Measurements from ENCODE around the gene OLFML2A. TPM values are rescaled to one million over a fixed set of nuclear protein-coding genes. Genes with fewer than 3 reads are reported as not detected.
A peak's percentile ranks its signal among the peaks of the same experiment; 100 is the strongest.

OLFML2A gene
- total RNA-seq, 4 donors from 2014 or later = 44.7 to 328 (median 169) TPM

DNA sequence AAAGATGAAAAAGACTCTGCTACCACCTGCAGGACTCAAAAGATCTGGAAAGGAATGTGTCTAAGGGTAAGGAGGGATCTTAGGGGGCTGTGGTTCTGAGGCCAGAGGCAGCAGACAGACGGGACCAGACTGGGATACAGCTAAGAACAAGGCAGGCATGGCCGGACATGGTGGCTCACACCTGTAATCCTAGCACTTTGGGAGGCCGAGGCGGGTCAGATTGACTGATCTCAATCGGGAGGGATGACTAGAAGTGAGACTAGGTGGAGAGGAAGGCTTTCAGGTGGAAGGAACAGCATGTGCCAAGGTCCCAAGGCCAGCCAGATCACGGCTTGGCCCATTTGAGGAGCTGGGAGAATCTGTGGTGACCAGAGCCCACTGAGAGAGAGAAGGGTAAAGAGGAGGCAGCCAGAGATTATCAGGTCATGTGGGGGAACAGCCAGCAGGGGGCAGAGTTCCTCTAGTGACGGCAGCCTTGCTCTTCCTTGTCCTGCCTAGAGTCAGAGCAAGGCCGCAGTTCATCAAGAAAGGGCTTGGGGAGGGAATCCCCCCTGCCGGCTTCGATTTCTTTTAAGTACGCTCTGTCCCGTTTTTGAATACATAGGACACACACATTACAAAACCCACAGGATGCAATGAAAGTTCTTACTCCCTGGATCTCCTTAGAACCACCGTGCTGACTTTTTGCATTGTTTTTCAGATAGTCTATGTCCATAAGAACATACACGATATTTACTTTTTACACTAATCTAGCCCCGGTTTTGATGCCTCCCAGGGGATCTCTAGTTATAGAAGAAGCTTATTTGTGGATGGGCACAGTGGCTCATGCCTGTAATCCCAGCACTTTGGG is 2.6 kb upstream of the OLFML2A start:
- TF ChIP-seq EP300 (IDR thresholded peaks at IDR 0.05) = peak in 1 of 2 donors; percentile 39
- TF ChIP-seq POLR2A (IDR thresholded peaks at IDR 0.05) = no peak
- TF ChIP-seq, protein P1, sequence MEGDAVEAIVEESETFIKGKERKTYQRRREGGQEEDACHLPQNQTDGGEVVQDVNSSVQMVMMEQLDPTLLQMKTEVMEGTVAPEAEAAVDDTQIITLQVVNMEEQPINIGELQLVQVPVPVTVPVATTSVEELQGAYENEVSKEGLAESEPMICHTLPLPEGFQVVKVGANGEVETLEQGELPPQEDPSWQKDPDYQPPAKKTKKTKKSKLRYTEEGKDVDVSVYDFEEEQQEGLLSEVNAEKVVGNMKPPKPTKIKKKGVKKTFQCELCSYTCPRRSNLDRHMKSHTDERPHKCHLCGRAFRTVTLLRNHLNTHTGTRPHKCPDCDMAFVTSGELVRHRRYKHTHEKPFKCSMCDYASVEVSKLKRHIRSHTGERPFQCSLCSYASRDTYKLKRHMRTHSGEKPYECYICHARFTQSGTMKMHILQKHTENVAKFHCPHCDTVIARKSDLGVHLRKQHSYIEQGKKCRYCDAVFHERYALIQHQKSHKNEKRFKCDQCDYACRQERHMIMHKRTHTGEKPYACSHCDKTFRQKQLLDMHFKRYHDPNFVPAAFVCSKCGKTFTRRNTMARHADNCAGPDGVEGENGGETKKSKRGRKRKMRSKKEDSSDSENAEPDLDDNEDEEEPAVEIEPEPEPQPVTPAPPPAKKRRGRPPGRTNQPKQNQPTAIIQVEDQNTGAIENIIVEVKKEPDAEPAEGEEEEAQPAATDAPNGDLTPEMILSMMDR (IDR thresholded peaks at IDR 0.05) = peak; percentile 72 to 94 (median 81)
- Histone ChIP-seq H3K4me1 (peaks cover 0 to 69% (median 18%) of the 10 kb centered on the region in 4 donors), H3K4me3 (no peak overlapping the region), H3K9me3 (no peaks in the 10 kb centered on the region), H3K27ac (peak overlapping the region in 2 of 4 donors; percentile 56 to 58), H3K36me3 (no peaks in the 10 kb centered on the region), H3K27me3 (peaks cover 0 to 6% of the 10 kb centered on the region in 2 donors)
- peak; percentile 77 to 93 for DNase-seq (ENCODE audit: low spot score in 2 of 2)
- WGBS, 2 donors = 32 to 34% methylated on average over 15 of the region's 15 CpGs

DNA sequence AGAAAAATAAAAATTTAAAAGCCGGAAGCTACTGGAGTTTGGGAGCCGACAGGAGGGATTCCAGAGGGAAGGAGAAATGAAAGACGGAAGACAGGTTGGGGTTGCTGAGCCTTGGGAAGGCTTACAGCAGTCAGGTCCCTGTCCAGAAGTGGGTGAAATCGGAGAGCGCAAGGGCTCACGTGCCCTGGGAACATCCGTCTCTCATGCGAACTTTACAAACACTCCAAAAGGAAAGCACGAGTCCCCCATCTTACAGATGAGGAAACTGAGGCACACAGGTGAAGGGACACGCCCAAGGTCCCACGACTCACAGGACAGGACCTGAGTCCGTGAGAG is 347 bp upstream of the OLFML2A start:
- H3K27me3 ChIP-seq = no peaks in the 10 kb centered on the region
- peak overlapping the region; percentile 67 to 90 (median 83) for H3K27ac ChIP-seq
- H3K36me3 ChIP-seq = no peaks in the 10 kb centered on the region
- H3K4me1 ChIP-seq = peaks cover 5 to 74% (median 21%) of the 10 kb centered on the region in 4 donors
- WGBS, 2 donors = 6 to 13% methylated on average over 11 to 12 of the region's 12 CpGs
- H3K4me3 ChIP-seq = peak overlapping the region; percentile 40 to 70 (median 55)
- H3K9me3 ChIP-seq = no peaks in the 10 kb centered on the region
- TF ChIP-seq EP300 (IDR thresholded peaks at IDR 0.05) = no peak
- TF ChIP-seq, protein P1 (IDR thresholded peaks at IDR 0.05) = no peak
- no peak for TF ChIP-seq POLR2A (IDR thresholded peaks at IDR 0.05)
- no peak for DNase-seq (ENCODE audit: low spot score in 2 of 2)

DNA sequence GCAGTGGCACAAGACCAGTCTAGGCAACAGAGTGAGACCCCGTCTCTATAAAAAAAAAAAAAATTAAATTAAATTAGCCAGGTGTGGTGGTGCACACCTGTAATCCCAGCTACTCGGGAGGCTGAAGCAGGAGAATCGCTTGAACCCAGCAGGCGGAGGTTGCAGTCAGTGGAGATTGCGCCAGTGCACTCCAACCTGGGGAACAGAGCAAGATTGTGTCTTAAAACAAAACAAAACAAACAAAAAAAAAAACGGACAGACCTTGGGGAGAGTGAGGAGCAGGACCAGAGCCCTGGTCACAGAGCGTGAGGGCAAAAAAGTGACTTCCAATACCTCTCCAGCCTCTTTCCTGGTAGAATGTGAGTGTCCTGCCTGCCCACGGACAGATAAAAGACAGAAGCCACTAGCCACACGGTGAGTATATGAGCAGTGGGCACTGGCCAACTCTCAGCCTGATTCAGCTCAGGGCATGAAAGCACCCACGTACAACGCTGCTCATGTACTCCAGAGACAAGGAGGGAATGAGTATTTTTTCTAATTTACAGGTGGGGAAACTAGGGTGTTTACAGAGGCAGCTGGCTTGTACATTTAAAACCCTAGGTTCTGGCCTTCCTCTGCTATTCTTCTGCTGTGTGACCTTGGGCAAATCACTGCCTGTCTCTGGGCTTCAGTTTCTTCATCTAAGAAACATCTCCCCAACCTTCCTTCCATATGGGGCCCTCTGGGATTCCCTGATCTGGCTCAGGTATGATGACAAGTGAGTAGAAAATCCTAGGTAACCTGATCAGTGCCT is 1.8 kb downstream of the OLFML2A start:
- H3K27ac ChIP-seq = peak overlapping the region; percentile 70 to 90 (median 82)

DNA sequence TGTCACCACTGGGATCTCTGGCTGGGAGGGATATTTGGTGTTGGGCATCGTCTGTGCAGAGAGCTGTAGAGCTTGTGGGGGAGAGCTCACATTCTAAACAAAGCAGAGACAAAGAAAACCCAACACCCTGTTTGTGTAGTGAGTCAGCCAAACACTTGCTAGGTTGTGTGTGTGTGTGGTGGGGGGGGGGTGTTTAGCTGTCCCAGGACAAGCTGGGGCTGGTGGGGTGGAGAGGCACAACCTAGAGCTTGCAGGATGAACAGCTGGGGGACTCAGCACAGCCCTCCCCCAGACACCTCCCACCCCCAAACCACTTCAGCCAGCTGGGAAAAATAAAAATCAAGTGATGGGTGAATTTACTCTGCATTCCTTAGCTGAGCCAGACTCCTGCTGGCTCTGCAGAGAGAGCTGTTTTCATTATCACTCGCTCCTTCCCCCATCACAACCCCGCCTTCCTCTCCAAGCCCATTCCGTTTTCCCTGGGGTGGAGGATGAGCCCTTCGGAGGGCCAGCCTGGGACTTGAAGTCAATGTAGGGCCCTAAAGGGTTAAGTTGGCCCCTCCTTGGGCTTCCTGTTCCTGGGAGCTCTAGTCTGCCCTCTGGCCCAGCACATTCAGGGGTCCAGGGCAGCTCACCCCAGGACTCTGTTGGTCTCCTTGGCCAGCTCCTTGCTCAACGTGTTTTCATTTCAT is 2.6 kb downstream of the OLFML2A start:
- 16 to 25% methylated on average over 6 of the region's 6 CpGs for WGBS, 2 donors
- peak overlapping the region; percentile 70 to 90 (median 82) for H3K27ac ChIP-seq

More for the DNA sequence above, 1.8 kb downstream of the OLFML2A start:
- Histone ChIP-seq H3K4me3 (no peak overlapping the region), H3K4me1 (peaks cover 5 to 84% (median 27%) of the 10 kb centered on the region in 4 donors), H3K9me3 (no peaks in the 10 kb centered on the region), H3K27me3 (no peaks in the 10 kb centered on the region), H3K36me3 (no peaks in the 10 kb centered on the region)
- DNase-seq (ENCODE audit: low spot score in 2 of 2) = no peak
- 62 to 63% methylated on average over 11 of the region's 11 CpGs for WGBS, 2 donors
- TF ChIP-seq EP300 (IDR thresholded peaks at IDR 0.05) (no peak), POLR2A (IDR thresholded peaks at IDR 0.05) (no peak)
- TF ChIP-seq, protein P1 (IDR thresholded peaks at IDR 0.05) = no peak

More for the DNA sequence above, 2.6 kb downstream of the OLFML2A start:
- Histone ChIP-seq H3K27me3 (no peaks in the 10 kb centered on the region), H3K9me3 (no peaks in the 10 kb centered on the region), H3K4me3 (no peak overlapping the region), H3K36me3 (no peaks in the 10 kb centered on the region), H3K4me1 (peaks cover 5 to 88% (median 30%) of the 10 kb centered on the region in 4 donors)
- DNase-seq (ENCODE audit: low spot score in 2 of 2) = no peak
- TF ChIP-seq, protein P1 (IDR thresholded peaks at IDR 0.05) = no peak
- no peak for TF ChIP-seq EP300 (IDR thresholded peaks at IDR 0.05)
- TF ChIP-seq POLR2A (IDR thresholded peaks at IDR 0.05) = no peak
